Measurements from ENCODE around the gene COL5A2.

COL5A2 gene

GRCh38 chr2:189069855-189070619 lies 109.5 kb downstream of the COL5A2 start:
- TF ChIP-seq CTCF (IDR thresholded peaks at IDR 0.05; ENCODE audit: low read depth, low read length, missing control alignments) = no peak
- in situ Hi-C loops (cut with HindIII; ENCODE audit: low sequenced_read_pairs) = no loop called here
- no peak for DNase-seq (ENCODE audit: low read depth)
- H3K4me3 ChIP-seq (ENCODE audit: low read depth, low read length) = no peak overlapping the region

GRCh38 chr2:189066037-189066436 lies 113.5 kb downstream of the COL5A2 start:
- no peak overlapping the region for H3K4me3 ChIP-seq (ENCODE audit: low read depth, low read length)
- DNase-seq (ENCODE audit: low read depth) = no peak
- in situ Hi-C loops (cut with HindIII; ENCODE audit: low sequenced_read_pairs) = no loop called here
- no peak for TF ChIP-seq CTCF (IDR thresholded peaks at IDR 0.05; ENCODE audit: low read depth, low read length, missing control alignments)

DNA sequence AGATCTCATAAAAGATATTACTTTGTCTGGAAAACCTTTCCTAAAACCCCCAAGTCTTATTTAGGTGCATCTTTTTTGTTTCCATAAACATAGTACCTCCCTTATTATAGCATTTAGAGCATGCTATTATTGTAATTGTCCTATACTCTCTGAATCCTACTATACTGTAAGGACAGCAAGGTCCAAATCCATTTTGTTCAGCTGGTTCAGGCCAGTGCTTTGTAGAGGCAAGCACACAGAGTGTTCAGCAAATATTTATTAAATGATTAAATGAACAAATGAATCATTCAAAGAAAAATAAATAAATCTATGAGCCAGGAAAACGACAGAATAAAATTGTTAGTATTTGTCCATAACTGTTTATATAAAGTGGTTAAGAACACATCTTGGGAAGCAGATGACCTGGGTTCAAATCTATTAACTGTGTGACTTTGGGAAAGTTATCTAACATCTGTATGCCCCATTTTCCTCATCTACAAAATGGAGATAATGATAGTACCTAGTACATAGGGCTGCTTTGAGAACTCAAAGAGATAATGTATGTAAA lies 119.4 kb downstream of the COL5A2 start:
- TF ChIP-seq CTCF (IDR thresholded peaks at IDR 0.05; ENCODE audit: low read depth, low read length, missing control alignments) = no peak
- in situ Hi-C loops (cut with HindIII; ENCODE audit: low sequenced_read_pairs) = no loop called here
- DNase-seq (ENCODE audit: low read depth) = no peak
- no peak overlapping the region for H3K4me3 ChIP-seq (ENCODE audit: low read depth, low read length)

DNA sequence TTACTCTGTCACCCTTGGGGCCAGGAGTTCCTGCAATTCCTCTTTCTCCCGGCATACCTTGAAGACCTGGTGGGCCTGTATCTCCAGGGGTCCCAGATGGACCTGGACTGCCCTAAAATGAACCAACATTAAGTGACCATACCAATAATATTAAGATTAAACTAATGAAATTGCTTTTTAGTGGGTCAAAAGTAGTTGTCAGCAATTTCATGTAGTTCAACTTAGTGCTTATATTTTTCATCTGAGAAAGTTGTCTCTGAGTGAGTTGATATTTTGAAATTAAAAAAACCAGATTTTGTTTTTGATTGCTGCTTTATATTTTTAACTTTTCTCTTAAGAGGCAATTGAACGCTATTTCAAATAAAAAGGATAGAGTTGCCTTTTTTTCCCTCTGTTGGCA lies 122.2 kb downstream of the COL5A2 start:
- TF ChIP-seq CTCF (IDR thresholded peaks at IDR 0.05; ENCODE audit: low read depth, low read length, missing control alignments) = no peak
- in situ Hi-C loops (cut with HindIII; ENCODE audit: low sequenced_read_pairs) = no loop called here
- no peak for DNase-seq (ENCODE audit: low read depth)
- H3K4me3 ChIP-seq (ENCODE audit: low read depth, low read length) = no peak overlapping the region

DNA sequence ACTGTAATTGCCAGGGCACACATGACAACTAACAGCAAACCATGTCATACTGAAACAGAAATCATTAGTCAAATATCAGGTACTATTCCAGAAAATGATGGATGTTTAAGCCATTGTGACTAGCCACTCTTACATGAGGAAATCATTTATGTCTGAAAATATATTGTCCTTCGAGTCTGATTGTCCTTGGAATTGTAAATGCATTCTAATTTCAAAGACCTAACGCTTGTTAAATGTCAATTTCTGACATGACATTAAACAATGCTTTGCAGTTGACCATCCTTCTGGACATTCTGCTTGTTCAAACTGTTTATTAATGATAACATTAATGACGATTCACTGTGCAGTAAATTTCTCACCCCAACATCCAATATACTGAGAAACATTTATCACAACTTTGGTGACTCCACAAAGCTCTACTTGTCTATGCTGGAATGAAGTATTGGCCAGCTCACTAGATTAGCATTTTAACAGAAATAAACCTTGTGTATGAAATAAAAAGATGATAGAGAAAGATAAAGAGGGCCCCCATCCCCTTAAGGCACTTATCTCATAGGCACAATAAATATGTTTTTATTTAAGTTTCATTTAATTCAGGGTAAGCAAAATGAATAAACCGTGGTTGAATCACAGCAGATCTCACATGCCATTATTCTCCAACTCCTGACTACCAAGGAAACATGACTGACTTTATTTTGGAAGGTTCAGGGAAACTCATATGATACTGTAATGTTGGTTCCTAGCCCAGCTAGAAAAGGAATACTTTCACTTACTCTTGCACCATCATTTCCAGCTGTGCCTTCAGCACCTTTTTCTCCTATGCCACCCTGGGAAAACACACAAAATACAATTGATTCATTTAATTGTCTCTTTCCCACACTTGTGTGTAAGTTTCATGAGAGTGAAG lies 123.1 kb downstream of the COL5A2 start:
- DNase-seq (ENCODE audit: low read depth) = no peak
- no peak overlapping the region for H3K4me3 ChIP-seq (ENCODE audit: low read depth, low read length)
- TF ChIP-seq CTCF (IDR thresholded peaks at IDR 0.05; ENCODE audit: low read depth, low read length, missing control alignments) = no peak
- in situ Hi-C loops (cut with HindIII; ENCODE audit: low sequenced_read_pairs) = no loop called here

DNA sequence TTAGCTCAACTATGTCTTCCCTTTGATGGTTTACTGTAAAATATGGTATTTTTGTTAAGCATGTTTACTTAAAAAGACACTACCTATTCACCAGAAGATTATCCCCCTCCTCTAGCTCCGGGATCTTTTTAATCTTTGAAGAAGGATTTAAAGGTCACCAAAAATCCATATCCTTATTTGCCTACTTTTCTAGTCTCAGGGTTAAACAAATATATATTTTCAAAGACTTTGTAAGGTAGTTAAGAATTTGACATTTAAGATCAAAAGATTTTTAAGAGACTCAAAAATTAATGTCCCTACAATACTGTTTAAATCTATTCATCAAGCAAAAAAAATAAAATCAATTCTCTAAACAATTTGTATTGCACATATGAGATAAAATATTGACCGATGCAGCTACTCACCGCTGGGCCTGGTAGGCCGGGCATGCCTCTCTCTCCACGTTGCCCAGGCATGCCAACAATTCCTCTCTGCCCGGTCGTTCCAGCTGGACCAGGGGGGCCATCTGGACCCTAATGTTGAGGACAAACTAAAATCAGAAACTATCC lies 129.3 kb downstream of the COL5A2 start:
- no peak for TF ChIP-seq CTCF (IDR thresholded peaks at IDR 0.05; ENCODE audit: low read depth, low read length, missing control alignments)
- DNase-seq (ENCODE audit: low read depth) = no peak
- in situ Hi-C loops (cut with HindIII; ENCODE audit: low sequenced_read_pairs) = no loop called here
- H3K4me3 ChIP-seq (ENCODE audit: low read depth, low read length) = no peak overlapping the region
